LNCaP clone FGC (cell line): ENCODE measurements around the gene YPEL5.
A peak's percentile ranks its signal among the peaks of the same experiment; 100 is the strongest.

ENCODE experiments used
- DNase-seq: peaks from one replicate; pipeline ENCODE4 v3.0.0-alpha.2; 2011; ENCODE audit warnings: low read depth
- H3K4me3 ChIP-seq: 2 replicates; pipeline ENCODE4 v1.5.1; 2011; ENCODE audit warnings: mild to moderate bottlenecking, low read depth, low read length, control low read depth
- TF ChIP-seq, protein P1 (sequence below): IDR thresholded peaks from 2 replicates; pipeline ENCODE4 v1.5.1; 2012; ENCODE audit warnings: mild to moderate bottlenecking; ENCODE audit not compliant: control insufficient read depth, insufficient read depth; ENCODE audit errors: extremely low read depth

Gene YPEL5

DNA sequence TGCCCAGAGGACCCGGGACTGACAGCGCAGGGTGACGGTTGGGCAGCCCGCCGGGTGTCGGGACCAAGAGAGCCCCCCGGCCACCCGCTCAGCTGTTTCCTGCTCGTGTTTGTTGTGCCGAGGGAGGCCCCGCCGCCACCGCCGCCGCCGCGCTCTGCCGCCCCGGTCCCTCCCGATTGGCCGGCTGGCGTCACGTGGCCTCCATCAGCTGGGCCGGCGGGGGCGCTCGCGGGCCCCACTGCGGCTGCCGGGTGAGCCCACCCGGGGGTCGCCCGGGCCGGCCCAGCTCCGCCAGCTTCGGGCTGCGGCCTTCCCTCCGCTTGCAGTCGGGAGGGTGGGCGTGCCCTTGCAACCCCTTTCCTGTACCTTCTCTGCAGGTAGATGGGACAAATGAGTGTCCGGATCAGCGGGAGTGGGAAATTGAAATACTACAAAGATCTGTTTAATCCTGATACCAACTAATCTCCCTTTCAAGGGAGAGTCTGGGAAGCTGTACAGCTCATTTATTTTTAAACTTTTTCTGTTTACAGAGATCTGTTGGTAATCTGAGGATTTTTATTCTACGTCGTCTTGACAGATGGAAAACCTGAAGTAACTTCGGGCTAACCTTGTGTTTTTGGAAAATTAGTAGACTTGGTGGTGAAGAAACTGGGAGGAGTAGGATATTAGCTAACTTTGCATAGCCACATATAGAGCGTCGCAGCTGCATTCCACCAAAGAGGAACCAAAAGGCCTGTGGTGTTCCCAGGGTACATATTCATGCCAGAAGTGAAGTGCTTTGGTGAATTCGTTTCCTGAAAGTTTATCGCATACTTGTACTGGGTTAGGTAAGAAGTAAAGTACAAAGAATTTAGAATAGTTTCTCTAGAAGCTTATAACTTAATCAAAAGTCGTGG is 1.2 kb downstream of the YPEL5 start:
- TF ChIP-seq, protein P1, sequence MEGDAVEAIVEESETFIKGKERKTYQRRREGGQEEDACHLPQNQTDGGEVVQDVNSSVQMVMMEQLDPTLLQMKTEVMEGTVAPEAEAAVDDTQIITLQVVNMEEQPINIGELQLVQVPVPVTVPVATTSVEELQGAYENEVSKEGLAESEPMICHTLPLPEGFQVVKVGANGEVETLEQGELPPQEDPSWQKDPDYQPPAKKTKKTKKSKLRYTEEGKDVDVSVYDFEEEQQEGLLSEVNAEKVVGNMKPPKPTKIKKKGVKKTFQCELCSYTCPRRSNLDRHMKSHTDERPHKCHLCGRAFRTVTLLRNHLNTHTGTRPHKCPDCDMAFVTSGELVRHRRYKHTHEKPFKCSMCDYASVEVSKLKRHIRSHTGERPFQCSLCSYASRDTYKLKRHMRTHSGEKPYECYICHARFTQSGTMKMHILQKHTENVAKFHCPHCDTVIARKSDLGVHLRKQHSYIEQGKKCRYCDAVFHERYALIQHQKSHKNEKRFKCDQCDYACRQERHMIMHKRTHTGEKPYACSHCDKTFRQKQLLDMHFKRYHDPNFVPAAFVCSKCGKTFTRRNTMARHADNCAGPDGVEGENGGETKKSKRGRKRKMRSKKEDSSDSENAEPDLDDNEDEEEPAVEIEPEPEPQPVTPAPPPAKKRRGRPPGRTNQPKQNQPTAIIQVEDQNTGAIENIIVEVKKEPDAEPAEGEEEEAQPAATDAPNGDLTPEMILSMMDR, result peak; percentile 60
- DNase-seq, result no peak
- H3K4me3 ChIP-seq, result peak overlapping the region; percentile 86

DNA sequence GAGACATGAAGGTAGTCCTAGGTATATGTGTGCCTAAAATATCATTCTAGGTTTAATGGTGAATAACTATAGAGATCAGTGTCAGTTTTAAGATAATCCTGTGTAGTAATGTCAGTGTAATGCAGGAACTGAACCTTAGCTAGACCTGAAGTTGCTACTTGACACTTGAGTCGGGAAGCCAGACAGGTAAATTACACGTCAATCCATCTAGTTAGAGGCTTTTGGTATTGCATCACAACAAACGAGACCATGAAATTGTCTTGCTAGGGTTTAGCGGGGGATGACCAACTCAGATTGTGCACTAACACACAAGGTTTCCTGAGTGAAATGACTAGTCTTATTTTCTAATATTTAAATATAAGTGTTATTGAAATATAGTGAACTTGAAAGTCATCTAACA is 2.0 kb downstream of the YPEL5 start:
- no peak overlapping the region for H3K4me3 ChIP-seq
- no peak for DNase-seq
- TF ChIP-seq, protein P1, result no peak

DNA sequence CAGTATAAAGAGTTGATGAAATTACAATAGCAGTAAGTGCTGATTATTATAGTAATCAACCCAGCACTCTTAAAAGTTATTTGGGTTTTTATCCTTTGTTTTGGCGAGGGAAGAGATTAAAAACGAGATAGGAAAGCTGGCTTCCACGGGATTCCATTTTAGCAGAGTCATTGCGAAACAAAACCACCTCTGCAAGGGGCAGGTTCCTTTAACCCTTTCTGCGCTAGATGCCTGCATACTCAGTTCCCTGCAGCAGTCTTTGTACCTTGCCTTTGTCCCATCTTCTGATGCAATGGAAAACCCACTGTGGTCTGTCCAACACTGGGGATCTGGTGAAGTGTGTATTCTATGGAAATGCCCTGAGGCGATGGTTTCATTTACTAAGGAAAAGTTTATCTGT is 2.7 kb downstream of the YPEL5 start:
- TF ChIP-seq, protein P1, result no peak
- DNase-seq, result no peak
- no peak overlapping the region for H3K4me3 ChIP-seq

DNA sequence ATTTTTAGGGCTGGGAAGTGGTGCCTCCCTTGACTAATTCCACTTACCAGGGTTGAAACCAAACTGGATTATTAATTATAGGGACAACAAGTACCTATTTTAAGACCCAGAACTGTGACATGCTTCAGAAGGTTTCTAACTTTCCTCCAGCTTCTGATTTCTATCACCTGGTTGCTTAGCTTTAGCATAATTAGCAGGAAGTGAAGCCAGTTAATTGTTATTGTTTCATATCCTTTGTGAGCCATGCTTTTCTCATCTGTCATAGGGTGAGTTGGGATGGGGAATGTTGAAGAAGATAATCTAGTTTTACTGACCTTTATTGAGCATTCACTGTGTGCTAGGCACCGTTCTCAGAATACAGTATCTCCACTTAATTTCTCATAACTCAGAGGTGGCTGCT is 3.2 kb downstream of the YPEL5 start:
- TF ChIP-seq, protein P1, result no peak
- H3K4me3 ChIP-seq, result peak overlapping the region; percentile 17; the same call in 1 of the 2 replicates
- no peak for DNase-seq

DNA sequence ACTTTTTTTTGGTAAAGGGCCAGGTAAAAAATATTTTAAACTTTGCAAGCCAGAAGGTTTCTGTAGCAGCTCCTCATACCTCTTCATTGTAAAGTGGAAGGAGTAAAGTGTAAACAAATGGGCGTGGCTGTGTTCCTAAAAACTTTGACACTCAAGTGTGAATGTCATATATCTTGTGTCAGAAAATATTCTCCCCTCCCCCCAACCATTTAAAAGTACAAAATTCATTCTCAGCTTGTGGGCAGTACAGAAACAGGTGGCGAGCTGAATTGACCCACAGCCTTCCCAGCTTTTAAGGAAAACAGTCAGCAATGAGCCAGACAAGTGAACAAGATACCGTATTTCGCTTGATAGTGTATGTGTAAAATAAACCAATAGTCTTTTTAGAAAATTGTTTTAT is 4.0 kb downstream of the YPEL5 start:
- peak overlapping the region; percentile 17 for H3K4me3 ChIP-seq
- TF ChIP-seq, protein P1, result no peak

DNA sequence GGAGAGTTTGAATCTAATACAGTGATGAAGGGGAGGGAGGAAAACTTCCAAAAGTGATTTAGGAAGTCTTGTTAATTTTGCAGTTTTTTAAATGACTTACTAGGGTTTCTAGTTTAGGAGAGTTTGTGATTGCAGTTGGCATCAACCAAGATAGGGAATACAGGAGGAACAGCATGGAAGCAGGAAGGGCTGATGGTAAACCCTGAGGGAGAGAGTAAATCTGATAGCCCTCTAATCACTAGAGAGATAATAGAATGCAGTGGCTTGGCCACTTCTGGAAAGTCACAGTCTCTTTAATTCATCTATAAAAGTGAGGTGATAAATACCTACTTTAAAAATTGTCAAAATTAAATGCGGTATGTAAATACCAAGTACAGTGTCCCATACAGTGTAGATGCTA is 5.6 kb downstream of the YPEL5 start:
- no peak overlapping the region for H3K4me3 ChIP-seq
- no peak for DNase-seq
- TF ChIP-seq, protein P1, result no peak

More for the DNA sequence above, 4.0 kb downstream of the YPEL5 start:
- no peak for DNase-seq
